HepG2 (cell line): ENCODE measurements around the gene RRP36. TPM values are rescaled to one million over a fixed set of nuclear protein-coding genes. Genes with fewer than 3 reads are reported as not detected.

Experiments
- ATF6 ChIP-seq: sonication (generic); formaldehyde crosslinking; conservative IDR thresholded peaks from 2 replicates; pipeline ENCODE4 v1.4.0; 2020; ENCODE audit warnings: missing genetic modification reagents
- ATF7-NPFF ChIP-seq: sonication (generic); formaldehyde crosslinking; IDR thresholded peaks from 2 replicates; pipeline ENCODE4 v1.8.1; 2023; ENCODE audit warnings: mild to moderate bottlenecking, low read depth, missing genetic modification reagents, moderate library complexity
- BHLHE40 ChIP-seq: IDR thresholded peaks from 2 replicates; pipeline ENCODE4 v1.6.1; 2011; ENCODE audit warnings: low read length, improper control_type of control experiment
- CCDC6 ChIP-seq: sonication (generic); formaldehyde crosslinking; IDR thresholded peaks from 2 replicates; pipeline ENCODE4 v1.8.1; 2022; ENCODE audit warnings: mild to moderate bottlenecking, missing genetic modification reagents, moderate library complexity
- CSRNP1 ChIP-seq: sonication (generic); formaldehyde crosslinking; IDR thresholded peaks from 2 replicates; pipeline ENCODE4 v1.8.1; 2023; ENCODE audit warnings: mild to moderate bottlenecking, missing genetic modification reagents
- CTCF ChIP-seq: sonication (generic); formaldehyde crosslinking; IDR thresholded peaks from 2 replicates; pipeline ENCODE4 v1.5.0; 2020; ENCODE audit warnings: mild to moderate bottlenecking, missing genetic modification reagents, moderate library complexity
- ELK4 ChIP-seq: sonication (generic); formaldehyde crosslinking; IDR thresholded peaks from 2 replicates; pipeline ENCODE4 v1.9.0; 2021; ENCODE audit warnings: missing genetic modification reagents, borderline replicate concordance
- ETS1 ChIP-seq: sonication (generic); formaldehyde crosslinking; IDR thresholded peaks from 2 replicates; pipeline ENCODE4 v1.4.0; 2020; ENCODE audit warnings: missing genetic modification reagents
- GFI1 ChIP-seq: sonication (generic); formaldehyde crosslinking; IDR thresholded peaks from 2 replicates; pipeline ENCODE4 v1.5.0; 2020; ENCODE audit warnings: missing genetic modification reagents, mild to moderate bottlenecking, borderline replicate concordance
- HMG20A ChIP-seq: IDR thresholded peaks from 2 replicates; pipeline ENCODE4 v1.6.1; 2016; ENCODE audit warnings: borderline replicate concordance
- KAT2B ChIP-seq: fragments of 150-350 bp; IDR thresholded peaks from 2 replicates; pipeline ENCODE4 v1.6.1; 2014; ENCODE audit warnings: low read depth, low read length, borderline replicate concordance
- SALL2 ChIP-seq: sonication (generic); formaldehyde crosslinking; IDR thresholded peaks from 2 replicates; pipeline ENCODE4 v1.8.1; 2023; ENCODE audit warnings: mild to moderate bottlenecking, missing genetic modification reagents, inconsistent platforms
- SETDB1 ChIP-seq: sonication (generic); formaldehyde crosslinking; IDR thresholded peaks from 2 replicates; pipeline ENCODE4 v1.5.1; 2020; ENCODE audit warnings: missing genetic modification reagents, mild to moderate bottlenecking, borderline replicate concordance
- SP4 ChIP-seq: sonication (generic); formaldehyde crosslinking; IDR thresholded peaks from 2 replicates; pipeline ENCODE4 v1.8.1; 2023; ENCODE audit warnings: mild to moderate bottlenecking, missing genetic modification reagents
- SRF ChIP-seq: IDR thresholded peaks from 2 replicates; pipeline ENCODE4 v1.6.1; 2011; ENCODE audit warnings: mild to moderate bottlenecking, low read depth, low read length, moderate library complexity
- TP53 ChIP-seq: sonication (generic); formaldehyde crosslinking; conservative IDR thresholded peaks from 2 replicates; pipeline ENCODE4 v1.4.0; 2020; ENCODE audit warnings: missing genetic modification reagents
- ZFP90 ChIP-seq: sonication (generic); formaldehyde crosslinking; IDR thresholded peaks from 2 replicates; pipeline ENCODE4 v1.8.0; 2022; ENCODE audit warnings: missing genetic modification reagents, mild to moderate bottlenecking, inconsistent platforms, borderline replicate concordance
- ZNF432 ChIP-seq: sonication (generic); formaldehyde crosslinking; IDR thresholded peaks from 2 replicates; pipeline ENCODE4 v1.5.0; 2020; ENCODE audit warnings: missing genetic modification reagents, mild to moderate bottlenecking, borderline replicate concordance
- ZNF567 ChIP-seq: sonication (generic); formaldehyde crosslinking; IDR thresholded peaks from 2 replicates; pipeline ENCODE4 v1.8.1; 2023; ENCODE audit warnings: mild to moderate bottlenecking, missing genetic modification reagents, borderline replicate concordance
- ZNF777 ChIP-seq: sonication (generic); formaldehyde crosslinking; IDR thresholded peaks from 2 replicates; pipeline ENCODE4 v1.4.0; 2020; ENCODE audit warnings: missing genetic modification reagents
- polyA plus RNA-seq, 8 experiments: library from polyadenylated mRNA; depleted of rRNA in 3 of 8; stranded (reverse) in 7 of 8; unstranded in 1 of 8; fragments of >200 nt; fragmentation: Illumina TruSeq in 4 of 8; extraction: Trizol in 4 of 8; gene quantifications; 2 replicates each; pipeline versions ENCODE4 v1.2.1 to v1.2.3, GENCODE V29; 2011 to 2016; ENCODE audit warnings: low read depth in 4 of 8, missing spikeins in 1 of 8, mixed read lengths in 1 of 8; ENCODE audit not compliant: insufficient read depth in 1 of 8
- total RNA-seq, 5 experiments: library from RNA; depleted of rRNA; stranded (reverse); fragments of >200 nt; fragmentation: Illumina TruSeq; extraction: Trizol; gene quantifications; 2 replicates each; pipeline ENCODE4 v1.2.3, GENCODE V29; 2016; ENCODE audit warnings: low read depth in 1 of 5

RRP36 gene
- total and polyA plus RNA-seq, 2 of the 13 experiments (the other 11 are each of a cell fraction or from before 2014, with no cell fraction given), result 29.5 to 144 TPM

GRCh38 chr6:43013843-43014433, 7.5 kb upstream of the RRP36 start, which contains the start of the genes KLHDC3 and MEA1 (continued):
- TF ChIP-seq SRF (peak; percentile 30; the same call in 1 of the 2 replicates), CCDC6 (CRISPR knock-in tag) (no peak), BHLHE40 (peak; percentile 99), ZNF567 (peak; percentile 34; the same call in 1 of the 2 replicates), ELK4 (CRISPR knock-in tag) (no peak), ZNF432 (no peak), HMG20A (CRISPR knock-in tag) (no peak), CSRNP1 (CRISPR knock-in tag) (no peak), CTCF (no peak), SETDB1 (no peak), TP53 (CRISPR knock-in tag) (no peak), GFI1 (peak; percentile 52; the same call in 1 of the 2 replicates), ZFP90 (CRISPR knock-in tag) (peak; percentile 79; the same call in 1 of the 2 replicates), ATF7-NPFF (CRISPR knock-in tag) (no peak), ETS1 (CRISPR knock-in tag) (no peak), ATF6 (CRISPR knock-in tag) (0 out of 2 replicates have a peak, but pooled peaks have one; percentile 45), SALL2 (0 out of 2 replicates have a peak, but pooled peaks have one; percentile 2), SP4 (CRISPR knock-in tag) (peak; percentile 100), ZNF777 (peak; percentile 90), KAT2B (no peak)
